GM12891 (cell line): ENCODE measurements around the gene HS6ST3.

Source experiments
- POLR2A ChIP-seq: IDR thresholded peaks from 2 replicates; pipeline ENCODE4 v1.6.1; 2011; ENCODE audit warnings: low read depth, low read length, control low read depth
- POLR2AphosphoS5 ChIP-seq: IDR thresholded peaks from 2 replicates; pipeline ENCODE4 v1.6.1; 2011; ENCODE audit warnings: low read depth, low read length, control low read depth
- POU2F2 ChIP-seq: IDR thresholded peaks from 2 replicates; pipeline ENCODE4 v1.6.1; 2011; ENCODE audit warnings: low read depth, mild to moderate bottlenecking, control low read depth, low read length, moderate library complexity
- TAF1 ChIP-seq: IDR thresholded peaks from 2 replicates; pipeline ENCODE4 v1.6.1; 2011; ENCODE audit warnings: low read depth, low read length, control low read depth

DNA sequence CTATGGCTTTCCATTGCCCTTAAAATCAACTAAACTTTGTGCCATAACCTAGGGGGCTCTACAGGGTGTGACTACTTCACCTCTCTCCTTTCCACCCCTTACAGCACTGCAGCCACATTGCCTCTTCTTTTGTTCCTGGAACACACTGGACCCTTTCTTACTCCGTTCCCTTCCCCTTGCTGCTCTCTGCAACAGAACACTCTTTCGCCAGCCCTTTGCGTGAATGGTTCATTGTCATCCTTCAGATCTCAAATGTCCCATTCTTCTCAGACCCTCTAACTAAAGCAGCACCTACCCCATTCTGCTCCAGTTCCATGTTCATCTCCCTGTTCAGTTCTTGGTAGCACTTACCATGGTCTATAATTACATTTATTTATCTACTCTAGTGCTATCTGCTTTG, 696.1 kb downstream of the HS6ST3 start:
- TF ChIP-seq POLR2A (no peak), TAF1 (no peak), POLR2AphosphoS5 (no peak), POU2F2 (no peak)
